CD4-positive, alpha-beta memory T cell (primary cell): ENCODE measurements around the gene PCK1. TPM values are rescaled to one million over a fixed set of nuclear protein-coding genes. Genes with fewer than 3 reads are reported as not detected.

ENCODE experiments used
- CTCF ChIA-PET: fragments of 350-600 bp; sonication (Branson Sonifier 250); formaldehyde crosslinking; loops from one replicate; lab custom pipeline; 2021; ENCODE audit warnings: inconsistent platforms; ENCODE audit not compliant: partially characterized antibody; lab: Charles Lee
- POLR2A ChIA-PET: fragments of 350-600 bp; sonication (Branson Sonifier 250); formaldehyde crosslinking; loops from one replicate; lab custom pipeline; 2021; ENCODE audit not compliant: partially characterized antibody; lab: Charles Lee
- DNase-seq, 5 donors: peaks; one replicate each; pipeline versions ENCODE4 v3.0.0 to v3.0.0-alpha.2; 2020 to 2022; ENCODE audit warnings: mixed read lengths in 1 of 5
- H3K27ac ChIP-seq: one replicate; pipeline ENCODE4 v1.7.0; 2013; ENCODE audit warnings: low read depth, low read length
- H3K27me3 ChIP-seq: 2 replicates; pipeline ENCODE4 v1.7.0; 2013; ENCODE audit warnings: mild to moderate bottlenecking, low read length, moderate library complexity; ENCODE audit not compliant: insufficient read depth
- H3K36me3 ChIP-seq: 2 replicates; pipeline ENCODE4 v1.7.0; 2013; ENCODE audit warnings: mild to moderate bottlenecking, low read length, moderate library complexity; ENCODE audit not compliant: insufficient read depth
- H3K4me1 ChIP-seq: 2 replicates; pipeline ENCODE4 v1.7.0; 2013; ENCODE audit warnings: mild to moderate bottlenecking, low read length, moderate library complexity; ENCODE audit not compliant: insufficient read depth
- H3K4me3 ChIP-seq, 2 donors: one replicate each; pipeline ENCODE4 v1.7.0; 2013; ENCODE audit warnings: low read length in 2 of 2, mild to moderate bottlenecking in 1 of 2
- H3K9me3 ChIP-seq, 2 donors: one replicate each; pipeline ENCODE4 v1.7.0; 2013; ENCODE audit warnings: low read length in 2 of 2, control low read depth in 1 of 2; ENCODE audit not compliant: control insufficient read depth in 1 of 2
- H3K27ac Mint-ChIP-seq, 7 donors: one replicate each; pipeline ENCODE4 v1.8.0; 2020 to 2021; ENCODE audit warnings: mixed read lengths in 7 of 7, mild to moderate bottlenecking in 6 of 7, inconsistent platforms in 3 of 7, moderate library complexity in 3 of 7
- H3K27me3 Mint-ChIP-seq, 2 donors: one replicate each; pipeline ENCODE4 v1.8.0; 2020 to 2021; ENCODE audit warnings: mixed read lengths in 2 of 2
- H3K36me3 Mint-ChIP-seq, 2 donors: one replicate each; pipeline ENCODE4 v1.8.0; 2020 to 2021; ENCODE audit warnings: mixed read lengths in 2 of 2, inconsistent platforms in 1 of 2, mild to moderate bottlenecking in 1 of 2
- H3K4me1 Mint-ChIP-seq, 4 donors: one replicate each; pipeline ENCODE4 v1.8.0; 2020 to 2021; ENCODE audit warnings: mixed read lengths in 4 of 4, mild to moderate bottlenecking in 1 of 4
- H3K4me3 Mint-ChIP-seq, 8 donors: one replicate each; pipeline ENCODE4 v1.8.0; 2020 to 2021; ENCODE audit warnings: mixed read lengths in 8 of 8, mild to moderate bottlenecking in 7 of 8, moderate library complexity in 6 of 8, inconsistent platforms in 3 of 8
- H3K9me3 Mint-ChIP-seq, 8 donors: one replicate each; pipeline ENCODE4 v1.8.0; 2020 to 2021; ENCODE audit warnings: mixed read lengths in 8 of 8, mild to moderate bottlenecking in 5 of 8, inconsistent platforms in 3 of 8, moderate library complexity in 1 of 8
- intact Hi-C: fragments of 100-400 bp; cut with micrococcal nuclease; formaldehyde crosslinking; loops from one replicate; pipeline ENCODE4 v1.15.1; 2023
- polyA plus RNA-seq, 2 donors: library from polyadenylated mRNA; unstranded; fragments of 300-500 nt; fragmentation: Illumina TruSeq; gene quantifications; one replicate each; pipeline ENCODE4 v1.2.3, GENCODE V29; 2021
- total RNA-seq, 2 experiments: library from RNA; stranded (reverse); gene quantifications; one replicate each; pipeline ENCODE4 v1.2.3, GENCODE V29; 2021

The PCK1 gene
- total and polyA plus RNA-seq, 4 experiments from 2014 or later, result not detected

DNA sequence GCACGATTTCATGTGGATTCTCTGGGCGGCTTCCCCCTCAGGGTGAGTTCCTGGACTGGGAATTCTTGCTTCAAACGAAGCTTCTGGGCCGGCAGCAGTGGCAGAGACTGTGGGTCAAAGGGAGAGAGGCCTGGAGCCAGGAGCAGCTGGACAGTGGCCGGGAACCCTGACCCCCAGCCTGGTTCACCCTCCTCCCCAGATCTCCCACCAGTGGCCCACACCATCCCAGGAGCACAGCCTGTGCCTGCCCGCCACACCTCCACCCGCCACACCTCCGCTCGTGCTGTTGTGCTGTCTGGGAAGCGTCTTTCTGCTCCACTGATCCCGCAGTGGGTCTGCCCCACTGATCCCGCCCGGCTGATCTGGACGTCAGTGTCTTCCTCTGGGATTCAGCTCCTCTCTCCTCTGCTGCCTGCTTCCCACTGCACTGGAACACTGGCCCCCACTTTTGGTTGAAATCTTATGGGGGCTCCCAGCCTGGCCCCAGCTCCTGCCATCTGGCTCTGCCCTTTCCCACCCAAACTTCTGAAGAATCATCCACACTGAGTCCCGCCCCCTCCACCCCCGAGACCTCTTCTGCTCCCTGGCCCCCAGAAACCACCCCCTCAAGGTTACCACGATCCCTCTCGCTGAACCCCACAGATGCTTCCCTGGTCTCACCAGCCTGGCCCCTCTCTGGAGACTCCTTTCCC, 49.5 kb downstream of the PCK1 start:
- Mint-ChIP-seq H3K4me3 (no peak overlapping the region), H3K4me1 (peaks cover 10 to 29% (median 11%) of the 10 kb centered on the region in 4 donors), H3K36me3 (peaks cover 53 to 67% of the 10 kb centered on the region in 2 donors), H3K9me3 (no peaks in the 10 kb centered on the region), H3K27ac (peak overlapping the region in 1 of 7 donors; percentile 62), H3K27me3 (no peaks in the 10 kb centered on the region)
- H3K4me1 ChIP-seq, result peaks cover 13% of the 10 kb centered on the region
- ChIA-PET CTCF (interaction anchor here (0.9 to 1.4 kb wide), 5 partner anchors 13 to 100 kb away, joined by 3 to 4 read pairs (median 3); no protein-coding TSS in a partner anchor), POLR2A (interaction anchor here (0.6 kb wide), 1 partner anchor 9 kb away, joined by 3 read pairs; no protein-coding TSS in a partner anchor)
- H3K9me3 ChIP-seq, result no peaks in the 10 kb centered on the region
- H3K27ac ChIP-seq, result no peak overlapping the region
- peaks cover 56% of the 10 kb centered on the region for H3K36me3 ChIP-seq
- H3K4me3 ChIP-seq, result no peak overlapping the region
- no peak for DNase-seq
- intact Hi-C loops, result no loop called here
- H3K27me3 ChIP-seq, result no peaks in the 10 kb centered on the region

DNA sequence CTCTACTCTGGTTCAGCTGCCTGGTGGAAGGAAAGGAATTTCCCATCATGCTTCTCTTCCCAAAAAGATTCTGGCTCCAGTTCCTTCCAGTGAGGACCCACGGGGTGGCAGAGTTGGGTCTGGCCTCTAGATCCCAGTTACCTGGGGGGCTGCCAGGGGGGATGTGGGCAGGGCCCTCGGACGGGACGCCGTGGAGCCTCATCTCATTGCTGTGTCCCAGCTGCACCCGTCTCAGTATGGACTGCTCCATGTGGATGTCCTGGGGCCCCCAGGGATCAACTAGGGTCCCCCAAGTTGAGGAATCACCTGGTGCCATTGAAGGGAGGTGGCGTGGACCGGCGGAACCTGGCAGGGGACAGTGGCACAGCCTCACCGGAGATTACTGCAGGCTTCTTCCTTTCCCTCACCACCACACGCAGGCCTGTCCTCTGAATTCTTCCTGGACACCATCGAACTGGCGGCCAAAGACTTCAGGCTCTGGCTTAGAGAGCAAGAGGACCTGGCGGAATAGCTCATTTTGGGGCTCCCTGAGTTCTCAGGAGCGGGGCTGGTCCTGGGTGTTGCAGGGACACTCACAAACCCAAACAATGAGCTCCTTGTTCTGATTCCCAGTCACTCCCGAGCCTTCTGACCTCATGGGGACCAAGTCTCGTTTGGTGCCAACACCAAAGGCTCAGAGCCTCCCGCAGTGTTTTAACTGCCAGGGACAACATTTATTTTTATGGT, 50.8 kb downstream of the PCK1 start:
- no peaks in the 10 kb centered on the region for H3K9me3 Mint-ChIP-seq
- CTCF ChIA-PET, result interaction anchor here (0.9 to 2.2 kb wide), 2 partner anchors 10 to 99 kb away, joined by 3 to 7 read pairs; no protein-coding TSS in a partner anchor

DNA sequence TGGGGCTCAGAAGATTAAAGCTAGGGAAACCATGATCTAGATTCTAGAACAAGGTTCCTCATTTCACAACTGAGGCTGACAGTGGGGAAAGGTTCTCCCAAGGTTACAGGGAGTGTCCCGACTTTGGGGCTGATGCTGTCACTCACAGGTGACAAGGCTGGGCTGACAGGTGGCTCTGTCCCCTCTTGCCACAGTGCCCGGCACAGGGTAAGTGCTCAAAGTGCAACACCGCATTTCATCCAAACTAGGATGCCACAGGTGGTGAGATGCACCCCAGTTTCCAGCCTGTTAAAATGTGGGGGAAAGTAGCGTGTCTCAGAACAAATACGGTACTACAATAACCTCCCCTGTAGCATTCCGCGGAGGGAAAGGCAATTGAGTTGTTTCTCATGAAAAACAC, 51.5 kb downstream of the PCK1 start:
- no peaks in the 10 kb centered on the region for H3K9me3 ChIP-seq
- intact Hi-C loops, result no loop called here
- DNase-seq, result no peak
- H3K9me3 Mint-ChIP-seq, result peaks cover 0 to 3% (median 0%) of the 10 kb centered on the region in 8 donors
- peaks cover 30% of the 10 kb centered on the region for H3K4me1 ChIP-seq
- H3K27me3 ChIP-seq, result no peaks in the 10 kb centered on the region
- CTCF ChIA-PET, result interaction anchor here (2.2 kb wide), 1 partner anchor 10 kb away, joined by 7 read pairs; no protein-coding TSS in a partner anchor
- H3K4me3 ChIP-seq, result no peak overlapping the region
- H3K4me3 Mint-ChIP-seq, result no peak overlapping the region
- H3K36me3 ChIP-seq, result peaks cover 64% of the 10 kb centered on the region
- H3K27ac ChIP-seq, result no peak overlapping the region
- no peaks in the 10 kb centered on the region for H3K27me3 Mint-ChIP-seq
- POLR2A ChIA-PET, result no interaction called here
- H3K4me1 Mint-ChIP-seq, result peaks cover 11 to 27% (median 18%) of the 10 kb centered on the region in 4 donors
- peaks cover 50 to 65% of the 10 kb centered on the region in 2 donors for H3K36me3 Mint-ChIP-seq
- peak overlapping the region in 1 of 7 donors; percentile 31 for H3K27ac Mint-ChIP-seq

More for the DNA sequence above, 50.8 kb downstream of the PCK1 start:
- H3K27me3 Mint-ChIP-seq, result no peaks in the 10 kb centered on the region
- no peak overlapping the region for H3K27ac Mint-ChIP-seq
- no peak overlapping the region for H3K4me3 Mint-ChIP-seq
- intact Hi-C loops, result no loop called here
- Histone ChIP-seq H3K36me3 (peaks cover 64% of the 10 kb centered on the region), H3K27me3 (no peaks in the 10 kb centered on the region), H3K27ac (no peak overlapping the region), H3K4me3 (no peak overlapping the region), H3K9me3 (no peaks in the 10 kb centered on the region), H3K4me1 (peaks cover 23% of the 10 kb centered on the region)
- H3K4me1 Mint-ChIP-seq, result peaks cover 5 to 27% (median 12%) of the 10 kb centered on the region in 4 donors
- DNase-seq, result no peak
- peaks cover 52 to 65% of the 10 kb centered on the region in 2 donors for H3K36me3 Mint-ChIP-seq
- POLR2A ChIA-PET, result no interaction called here

DNA sequence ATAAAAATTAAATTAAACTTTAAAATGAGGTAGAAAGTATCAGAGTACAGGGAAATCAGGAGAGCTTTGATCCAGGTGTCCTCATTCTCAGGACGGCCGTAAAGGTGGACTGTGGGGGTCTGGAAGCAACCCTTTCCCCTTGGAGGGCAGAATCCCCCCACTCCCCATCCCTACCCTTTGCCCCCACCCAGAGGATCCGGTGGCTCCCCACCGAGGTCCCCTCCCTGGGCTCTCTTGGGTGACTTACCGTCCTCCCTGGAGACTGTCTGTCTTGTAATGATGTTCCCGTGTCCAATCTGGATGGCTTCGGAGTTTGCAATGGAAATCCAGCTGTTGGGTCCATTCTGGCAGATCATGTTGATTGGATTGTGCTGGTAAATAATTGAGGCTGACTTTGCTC, 52.0 kb downstream of the PCK1 start:
- H3K4me3 ChIP-seq, result no peak overlapping the region
- ChIA-PET CTCF (interaction anchor here (2.2 kb wide), 1 partner anchor 9 kb away, joined by 7 read pairs; no protein-coding TSS in a partner anchor), POLR2A (no interaction called here)
- Mint-ChIP-seq H3K9me3 (peaks cover 0 to 3% (median 0%) of the 10 kb centered on the region in 8 donors), H3K27me3 (no peaks in the 10 kb centered on the region), H3K4me3 (no peak overlapping the region), H3K4me1 (peaks cover 13 to 31% (median 21%) of the 10 kb centered on the region in 4 donors), H3K27ac (no peak overlapping the region), H3K36me3 (peaks cover 47 to 60% of the 10 kb centered on the region in 2 donors)
- peaks cover 64% of the 10 kb centered on the region for H3K36me3 ChIP-seq
- intact Hi-C loops, result no loop called here
- no peaks in the 10 kb centered on the region for H3K27me3 ChIP-seq
- H3K4me1 ChIP-seq, result peaks cover 35% of the 10 kb centered on the region
- H3K9me3 ChIP-seq, result no peaks in the 10 kb centered on the region
- H3K27ac ChIP-seq, result no peak overlapping the region
- DNase-seq, result no peak

DNA sequence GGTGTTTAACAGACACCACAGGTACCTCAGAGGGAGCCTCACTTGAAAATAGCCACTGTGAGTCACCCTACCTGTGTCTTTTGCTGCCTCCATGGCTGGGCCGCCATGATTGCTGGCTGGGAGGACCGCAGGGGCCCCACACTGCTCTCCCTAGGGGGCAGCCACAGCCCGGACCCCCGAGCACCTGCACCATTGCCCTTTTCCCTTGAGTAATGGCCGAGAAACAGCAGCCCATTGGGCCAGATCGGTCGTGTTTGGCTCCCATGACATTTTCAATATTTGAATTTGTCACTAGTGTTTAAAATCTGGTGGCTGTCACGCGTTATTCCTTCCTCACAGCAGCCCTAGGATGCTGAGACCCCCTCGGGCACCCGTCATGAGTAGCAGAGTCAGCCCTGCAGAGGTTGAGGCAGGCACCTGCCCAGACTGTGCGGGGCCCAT, 52.6 kb downstream of the PCK1 start:
- peaks cover 17 to 37% (median 27%) of the 10 kb centered on the region in 4 donors for H3K4me1 Mint-ChIP-seq
- no peak for DNase-seq
- Histone ChIP-seq H3K27ac (no peak overlapping the region), H3K9me3 (no peaks in the 10 kb centered on the region), H3K36me3 (peaks cover 64% of the 10 kb centered on the region), H3K4me3 (no peak overlapping the region), H3K27me3 (no peaks in the 10 kb centered on the region), H3K4me1 (peaks cover 41% of the 10 kb centered on the region)
- no peaks in the 10 kb centered on the region for H3K27me3 Mint-ChIP-seq
- H3K36me3 Mint-ChIP-seq, result peaks cover 46 to 60% of the 10 kb centered on the region in 2 donors
- peaks cover 0 to 3% (median 0%) of the 10 kb centered on the region in 8 donors for H3K9me3 Mint-ChIP-seq
- intact Hi-C loops, result no loop called here
- H3K4me3 Mint-ChIP-seq, result no peak overlapping the region
- CTCF ChIA-PET, result interaction anchor here (1.3 to 2.2 kb wide), 2 partner anchors 9 to 11 kb away, joined by 3 to 7 read pairs; no protein-coding TSS in a partner anchor
- no peak overlapping the region for H3K27ac Mint-ChIP-seq
- POLR2A ChIA-PET, result no interaction called here

DNA sequence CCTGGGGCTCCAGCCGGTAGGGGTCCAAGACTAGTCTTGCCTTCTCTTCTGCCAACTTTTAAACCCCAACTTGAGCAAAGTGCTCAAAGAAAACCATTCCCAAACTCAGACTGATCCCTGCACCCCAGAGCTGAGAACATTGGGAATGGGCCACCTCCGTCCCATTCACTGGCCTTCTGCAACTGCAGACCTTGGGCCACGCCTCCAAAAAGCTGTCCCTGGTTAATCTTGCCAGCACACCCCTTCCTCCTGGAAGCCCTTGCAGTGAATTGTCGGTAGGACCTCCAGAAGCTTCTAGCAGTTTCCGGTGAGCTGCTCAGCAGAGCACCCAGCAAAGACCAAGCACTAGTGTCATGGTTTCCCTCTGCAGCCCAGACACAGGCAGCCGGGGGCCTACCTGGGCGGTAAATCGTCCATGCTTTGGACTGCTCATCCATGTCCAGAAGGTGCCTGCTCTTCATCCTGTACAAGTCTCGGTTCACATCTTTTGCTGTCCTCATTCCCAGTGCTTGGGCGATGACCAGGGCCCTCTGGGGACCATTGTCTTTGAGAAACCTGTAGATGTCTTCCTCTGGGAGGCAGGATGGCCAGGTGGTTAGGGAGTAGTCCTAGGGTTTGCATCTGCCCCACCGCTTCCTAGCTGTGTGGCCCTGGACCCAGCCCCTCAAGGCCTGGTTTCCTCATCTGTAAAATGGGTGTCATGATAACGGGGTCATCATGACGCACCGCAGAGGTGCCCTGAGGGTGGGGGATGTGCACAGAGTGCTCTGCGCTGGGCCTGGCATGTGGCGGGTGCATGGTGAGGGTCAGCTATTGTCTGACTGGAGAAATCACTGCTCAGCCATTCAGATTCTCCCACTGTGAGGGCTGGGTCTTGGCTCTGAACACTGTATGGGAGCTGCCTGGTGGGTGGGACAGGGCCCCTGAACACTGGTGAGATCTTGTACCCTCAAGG, 53.9 kb downstream of the PCK1 start:
- H3K4me1 Mint-ChIP-seq, result peaks cover 24 to 47% (median 37%) of the 10 kb centered on the region in 4 donors
- H3K4me1 ChIP-seq, result peaks cover 54% of the 10 kb centered on the region
- no peak overlapping the region for H3K27ac ChIP-seq
- peaks cover 0 to 3% (median 0%) of the 10 kb centered on the region in 8 donors for H3K9me3 Mint-ChIP-seq
- H3K9me3 ChIP-seq, result no peaks in the 10 kb centered on the region
- no peaks in the 10 kb centered on the region for H3K27me3 Mint-ChIP-seq
- no peak overlapping the region for H3K4me3 Mint-ChIP-seq
- H3K36me3 Mint-ChIP-seq, result peaks cover 40 to 56% of the 10 kb centered on the region in 2 donors
- no peak overlapping the region for H3K4me3 ChIP-seq
- DNase-seq, result no peak
- peak overlapping the region in 3 of 7 donors; percentile 13 to 64 (median 51) for H3K27ac Mint-ChIP-seq
- intact Hi-C loops, result loop anchor here (5.0 kb wide), 1 partner anchor 222 kb away; the partner anchor contains the start of gene RBM38
- peaks cover 57% of the 10 kb centered on the region for H3K36me3 ChIP-seq
- H3K27me3 ChIP-seq, result no peaks in the 10 kb centered on the region
- ChIA-PET POLR2A (interaction anchor here (10.1 kb wide), 1 partner anchor 16 kb away, joined by 255 read pairs; no protein-coding TSS in a partner anchor), CTCF (interaction anchor here (1.3 to 11.5 kb wide), 3 partner anchors 9 to 39 kb away, joined by 3 to 111 read pairs (median 3); no protein-coding TSS in a partner anchor)
